Measurements from ENCODE around the gene ADCY1.
"Not testable (repeated sequence)": the region's sequence is repeated elsewhere in the genome, so short reads cannot be mapped to it uniquely, and the experiment has no call there.

Gene ADCY1

DNA sequence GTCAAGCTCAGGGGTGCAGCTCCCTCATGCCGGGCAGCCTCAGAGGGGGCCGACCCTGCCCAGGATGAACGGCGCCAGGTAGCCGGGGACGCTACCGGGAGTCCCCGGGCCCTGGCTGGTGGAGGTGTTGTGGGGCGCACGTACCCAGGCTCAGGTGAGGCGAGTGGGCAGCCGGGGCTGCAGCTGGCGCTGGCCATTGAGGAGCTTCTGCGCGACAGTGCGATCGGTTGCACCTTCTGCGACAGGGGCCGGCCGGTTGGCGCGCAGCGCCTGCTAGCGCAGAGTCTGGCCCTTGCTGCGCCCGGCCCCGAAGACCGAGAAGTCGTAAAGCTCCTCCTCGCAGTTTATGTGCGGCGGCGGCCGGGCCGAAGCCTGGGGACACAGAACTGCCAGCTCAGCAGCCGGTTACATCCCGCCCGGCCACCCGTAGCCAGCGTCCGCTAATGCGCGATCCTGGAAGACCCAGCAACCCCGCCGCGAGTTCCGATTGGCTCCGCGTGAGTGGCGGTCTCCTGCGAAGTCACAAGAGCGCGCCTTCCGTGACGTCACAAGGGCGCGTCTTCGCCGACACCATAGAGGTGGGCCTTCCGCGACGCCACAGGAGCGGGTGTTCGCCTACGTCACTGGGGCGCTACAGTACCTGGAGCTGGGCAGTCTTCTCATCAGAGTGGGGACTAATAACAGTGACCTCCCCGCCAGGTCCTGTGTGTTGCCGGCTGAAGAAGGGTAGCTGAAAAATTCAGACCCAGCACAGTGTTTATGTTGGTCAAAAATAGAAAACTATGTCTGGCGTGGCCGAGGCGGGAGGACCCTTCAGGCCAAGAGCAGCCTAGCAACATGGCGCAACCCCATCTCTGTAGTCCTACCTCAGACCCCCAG is 194.6 kb downstream of the ADCY1 start:
- DNase-seq = peak; percentile 54

DNA sequence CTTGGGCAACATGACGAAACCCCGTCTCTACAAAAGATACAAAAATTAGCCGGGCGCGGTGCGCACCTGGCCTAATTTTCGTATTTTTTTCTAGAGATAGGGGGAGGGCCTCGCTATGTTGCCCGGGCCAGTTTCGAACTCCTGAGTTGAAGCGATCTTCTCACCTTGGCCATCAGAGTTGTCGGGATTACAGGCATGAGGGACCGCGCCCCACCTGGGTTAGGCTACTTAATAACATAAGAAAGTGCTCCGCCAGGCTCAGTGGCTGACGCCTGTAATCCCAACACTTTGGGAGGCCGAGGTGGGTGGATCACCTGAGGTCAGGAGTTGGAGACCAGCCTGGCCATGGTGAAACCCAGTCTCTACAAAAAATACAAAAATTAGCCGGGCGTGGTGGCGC is 195.5 kb downstream of the ADCY1 start:
- DNase-seq = not testable (repeated sequence)
